ENCODE measurements around the gene TAF4. TPM values are rescaled to one million over a fixed set of nuclear protein-coding genes. Genes with fewer than 3 reads are reported as not detected.

The TAF4 gene
- total and polyA plus RNA-seq, 2 donors (not counting 3 experiments of a cell fraction or from before 2014, with no cell fraction given), result 6.1 to 19.5 TPM

GRCh38 chr20:61940491-61940890, 125.2 kb downstream of the TAF4 start:
- dilution Hi-C loops (cut with MboI; ENCODE audit: extremely low pct_ligation_motif_present, low sequenced_read_pairs), result no loop called here
- FAIRE-seq, result no peak

More at GRCh38 chr20:61940491-61940890, 125.2 kb downstream of the TAF4 start:
- intact Hi-C loops (cut with micrococcal nuclease), result no loop called here
- no peaks in the 10 kb centered on the region for H3K9me3 ChIP-seq (replicated peaks; ENCODE audit: control insufficient read depth, insufficient read depth, low read length)
- no peak overlapping the region for H3K27ac ChIP-seq (ENCODE audit: insufficient read depth, low read depth, low read length)
- H3K4me3 ChIP-seq (replicated peaks in 1 of 3; ENCODE audit: insufficient read depth in 1 of 3, low read depth in 1 of 3, low read length in 3 of 3), result no peak overlapping the region
- no peaks in the 10 kb centered on the region for H3K9me1 ChIP-seq (replicated peaks; ENCODE audit: control insufficient read depth, extremely low read depth, insufficient read depth, low read length)
- BruUV-seq (replicated peaks), result no TSS peak
- H3K79me2 ChIP-seq (ENCODE audit: control insufficient read depth, insufficient read depth, low read length), result no peaks in the 10 kb centered on the region
- no peaks in the 10 kb centered on the region for H3K36me3 ChIP-seq (ENCODE audit: control insufficient read depth in 2 of 2, extremely low read depth in 1 of 2, insufficient read depth in 2 of 2, low read length in 2 of 2)
- no peak overlapping the region for H2AFZ ChIP-seq (ENCODE audit: low read depth, low read length)
- H3K9ac ChIP-seq (replicated peaks; ENCODE audit: extremely low read depth, insufficient read depth, low read length), result no peak overlapping the region
- no peaks in the 10 kb centered on the region for H3K4me1 ChIP-seq (ENCODE audit: control insufficient read depth, extremely low read depth, insufficient read depth, low read length)
- no peaks in the 10 kb centered on the region for H3K27me3 ChIP-seq (ENCODE audit: control insufficient read depth in 2 of 2, insufficient read depth in 2 of 2, low read length in 2 of 2)
- DNase-seq (ENCODE audit: low read depth, low spot score), result no peak
- CTCF ChIA-PET, result no interaction called here
- POLR2A ChIA-PET, result no interaction called here
- no peak overlapping the region for H3K4me2 ChIP-seq (ENCODE audit: insufficient read depth, low read length)
- H4K20me1 ChIP-seq (replicated peaks; ENCODE audit: control insufficient read depth, extremely low read depth, insufficient read depth, low read length), result no peaks in the 10 kb centered on the region
- no peak for TF ChIP-seq POLR2AphosphoS5 (IDR thresholded peaks at IDR 0.05; ENCODE audit: insufficient read depth, low read depth, low read length)
- no peak for TF ChIP-seq JUN (IDR thresholded peaks at IDR 0.05; ENCODE audit: borderline replicate concordance, insufficient read depth, insufficient read length, low read depth)
- TF ChIP-seq POLR2A (IDR thresholded peaks at IDR 0.05; ENCODE audit: low read depth, low read length), result no peak
- no peak for TF ChIP-seq EZH2 (IDR thresholded peaks at IDR 0.05; ENCODE audit: borderline replicate concordance, low read depth, low read length, severe bottlenecking)
- no peak for TF ChIP-seq CTCF (IDR thresholded peaks at IDR 0.05; ENCODE audit: extremely low read depth in 1 of 2, insufficient read depth in 1 of 2, low read depth in 1 of 2, low read length in 2 of 2)
- TF ChIP-seq GATA2 (IDR thresholded peaks at IDR 0.05; ENCODE audit: insufficient read depth, insufficient read length, low read depth, low read length), result no peak
- TF ChIP-seq MYC (IDR thresholded peaks at IDR 0.05; ENCODE audit: low read depth, low read length), result no peak
- no peak for TF ChIP-seq MAX (IDR thresholded peaks at IDR 0.05; ENCODE audit: insufficient read depth, insufficient read length)
- TF ChIP-seq FOS (IDR thresholded peaks at IDR 0.05; ENCODE audit: borderline replicate concordance, insufficient read depth, low read length), result no peak

Data from endothelial cell of umbilical vein (primary cell).